ENCODE results near the gene NKAIN2.

NKAIN2 gene

GRCh38 chr6:123849406-123849805 lies 45.7 kb downstream of the NKAIN2 start:
- no peak for TF ChIP-seq CTCF (IDR thresholded peaks at IDR 0.05)
- no peak for TF ChIP-seq ZFX (IDR thresholded peaks at IDR 0.05; ENCODE audit: borderline replicate concordance)
- no peak overlapping the region for H3K27ac ChIP-seq

- no peak overlapping the region for H3K27ac ChIP-seq
- no peak for TF ChIP-seq CTCF (IDR thresholded peaks at IDR 0.05)
These were observed 46.9 kb downstream of the NKAIN2 start for GRCh38 chr6:123850555-123850954.

- H3K27ac ChIP-seq: no peak overlapping the region
These were observed 50.5 kb downstream of the NKAIN2 start for GRCh38 chr6:123854201-123854600.

GRCh38 chr6:123855506-123855905 lies 51.8 kb downstream of the NKAIN2 start:
- no peak overlapping the region for H3K27ac ChIP-seq
- TF ChIP-seq CTCF (IDR thresholded peaks at IDR 0.05): no peak
- TF ChIP-seq ZFX (IDR thresholded peaks at IDR 0.05; ENCODE audit: borderline replicate concordance): no peak

More at GRCh38 chr6:123854201-123854600, 50.5 kb downstream of the NKAIN2 start:
- TF ChIP-seq ZFX (IDR thresholded peaks at IDR 0.05; ENCODE audit: borderline replicate concordance) (no peak), CTCF (IDR thresholded peaks at IDR 0.05) (no peak)

- TF ChIP-seq ZFX (IDR thresholded peaks at IDR 0.05; ENCODE audit: borderline replicate concordance) (no peak), CTCF (IDR thresholded peaks at IDR 0.05) (no peak)
- no peak overlapping the region for H3K27ac ChIP-seq
These were observed 55.6 kb downstream of the NKAIN2 start for GRCh38 chr6:123859291-123859690.

GRCh38 chr6:123869334-123869733 lies 65.7 kb downstream of the NKAIN2 start:
- TF ChIP-seq ZFX (IDR thresholded peaks at IDR 0.05; ENCODE audit: borderline replicate concordance) (no peak), CTCF (IDR thresholded peaks at IDR 0.05) (no peak)
- no peak overlapping the region for H3K27ac ChIP-seq

- TF ChIP-seq ZFX (IDR thresholded peaks at IDR 0.05; ENCODE audit: borderline replicate concordance): no peak
- no peak for TF ChIP-seq CTCF (IDR thresholded peaks at IDR 0.05)
- no peak overlapping the region for H3K27ac ChIP-seq
These were observed 70.3 kb downstream of the NKAIN2 start for GRCh38 chr6:123873974-123874373.

All from 22Rv1 (cell line).